Raji (cell line): Measurements from ENCODE around the gene OR2T10.
"Not testable (repeated sequence)": the region's sequence is repeated elsewhere in the genome, so short reads cannot be mapped to it uniquely, and the experiment has no call there.

Experiments
- POLR2A ChIP-seq: IDR thresholded peaks from 2 replicates; pipeline ENCODE4 v1.6.1; 2011; ENCODE audit warnings: low read depth, low read length, control low read depth; ENCODE audit not compliant: insufficient read depth

The OR2T10 gene, protein sequence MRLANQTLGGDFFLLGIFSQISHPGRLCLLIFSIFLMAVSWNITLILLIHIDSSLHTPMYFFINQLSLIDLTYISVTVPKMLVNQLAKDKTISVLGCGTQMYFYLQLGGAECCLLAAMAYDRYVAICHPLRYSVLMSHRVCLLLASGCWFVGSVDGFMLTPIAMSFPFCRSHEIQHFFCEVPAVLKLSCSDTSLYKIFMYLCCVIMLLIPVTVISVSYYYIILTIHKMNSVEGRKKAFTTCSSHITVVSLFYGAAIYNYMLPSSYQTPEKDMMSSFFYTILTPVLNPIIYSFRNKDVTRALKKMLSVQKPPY

DNA sequence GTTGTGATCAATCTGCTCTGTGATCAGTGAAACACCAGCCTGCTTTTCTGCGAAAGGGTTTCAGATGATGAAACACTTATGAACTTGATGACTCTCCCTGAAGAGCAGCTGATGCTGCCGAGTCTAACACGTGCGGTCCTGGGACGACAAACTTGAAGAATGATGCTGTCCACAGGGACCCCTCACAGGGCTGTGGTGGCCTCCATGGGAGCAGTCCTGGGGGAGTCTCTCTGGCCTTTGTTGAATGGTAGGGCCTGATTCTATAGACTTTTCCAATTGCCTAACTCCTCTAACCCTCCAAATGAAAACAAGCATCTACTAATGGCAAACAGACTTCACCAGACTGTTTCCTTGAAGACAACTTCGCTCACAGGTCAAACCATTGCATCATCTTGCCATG, at the start of gene OR2T10:
Gene OR2T10, minus strand, starts transcription at position 112 of the 400 bp plus-strand sequence. CDS start 3,932 bp downstream, outside the sequence.
- no peak for TF ChIP-seq POLR2A

DNA sequence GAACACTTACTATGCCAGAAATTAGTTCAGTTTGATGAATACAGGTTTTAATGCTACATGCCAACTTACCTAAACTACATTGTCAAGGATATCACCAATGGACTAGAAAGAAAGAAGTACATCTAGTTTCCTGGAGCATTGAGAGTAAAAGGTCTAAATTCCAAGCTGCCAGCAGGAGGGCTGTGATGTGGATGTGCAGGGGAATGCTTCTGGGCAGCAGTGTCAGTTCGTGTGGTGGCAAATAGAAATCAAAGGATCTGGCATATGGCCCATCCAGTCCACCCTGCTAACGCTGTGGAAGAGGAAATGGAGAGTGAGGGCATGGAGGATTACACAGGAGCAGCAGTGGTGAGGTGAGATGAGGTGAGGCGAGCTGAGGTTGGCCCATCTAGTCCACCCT, 47.7 kb upstream of the OR2T10 start, which contains the start of gene OR2T35:
Gene OR2T35, minus strand, starts transcription at position 101 of the 400 bp plus-strand sequence. CDS start 6,020 bp downstream, outside the sequence.
- not testable (repeated sequence) for TF ChIP-seq POLR2A

DNA sequence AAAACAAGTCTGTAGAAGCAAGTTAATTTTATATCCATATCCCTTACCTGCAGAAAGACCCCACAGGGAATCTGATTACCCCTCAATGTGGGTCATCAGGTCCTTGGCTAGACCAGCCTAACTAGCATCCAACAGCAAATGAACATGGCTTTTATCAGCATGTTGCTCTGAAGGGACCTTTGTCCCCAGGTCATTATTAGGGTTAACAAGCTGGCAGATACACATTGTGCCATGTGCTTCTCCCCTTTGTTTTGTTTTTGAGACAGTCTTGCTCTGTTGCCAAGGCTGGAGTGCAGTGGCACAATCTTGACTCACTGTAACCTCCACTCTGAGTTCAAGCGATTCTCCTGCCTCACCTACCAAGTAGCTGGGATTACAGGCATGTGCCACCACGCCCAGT, 37.5 kb upstream of the OR2T10 start, which contains the start of gene OR2T11:
Gene OR2T11, minus strand, starts transcription at position 101 of the 400 bp plus-strand sequence. CDS start 7,963 bp downstream, outside the sequence.
- not testable (repeated sequence) for TF ChIP-seq POLR2A

DNA sequence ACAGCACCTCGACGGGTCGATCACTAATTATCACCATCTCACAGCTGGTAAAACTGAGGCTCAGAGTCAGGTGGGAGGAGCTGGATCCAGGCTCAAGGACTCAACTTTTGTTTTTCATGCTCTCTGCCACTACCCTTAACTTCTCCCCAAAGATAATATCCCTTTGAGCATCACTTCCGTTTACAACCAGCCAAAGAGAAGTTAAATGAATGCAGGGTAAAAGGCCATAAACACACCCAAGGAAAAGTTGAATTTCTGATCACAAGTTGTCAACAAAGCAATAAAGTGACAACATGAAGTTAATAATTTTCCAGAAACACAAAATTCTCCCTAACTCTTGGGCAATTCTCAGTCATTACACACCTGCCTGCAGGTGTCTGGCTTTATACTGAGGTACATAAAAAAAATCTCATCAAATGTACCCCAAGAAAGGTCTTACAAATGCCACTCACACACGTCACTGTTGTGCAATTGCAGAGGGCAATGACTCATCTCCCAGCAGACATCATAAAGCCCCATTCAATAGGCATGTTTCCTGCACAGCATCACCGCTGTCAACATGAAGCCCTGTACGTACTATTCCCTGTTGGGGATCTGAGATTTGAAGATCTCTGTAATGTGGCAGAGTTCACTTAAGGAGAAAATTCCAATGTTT, 34.0 kb upstream of the OR2T10 start:
- TF ChIP-seq POLR2A, result no peak

DNA sequence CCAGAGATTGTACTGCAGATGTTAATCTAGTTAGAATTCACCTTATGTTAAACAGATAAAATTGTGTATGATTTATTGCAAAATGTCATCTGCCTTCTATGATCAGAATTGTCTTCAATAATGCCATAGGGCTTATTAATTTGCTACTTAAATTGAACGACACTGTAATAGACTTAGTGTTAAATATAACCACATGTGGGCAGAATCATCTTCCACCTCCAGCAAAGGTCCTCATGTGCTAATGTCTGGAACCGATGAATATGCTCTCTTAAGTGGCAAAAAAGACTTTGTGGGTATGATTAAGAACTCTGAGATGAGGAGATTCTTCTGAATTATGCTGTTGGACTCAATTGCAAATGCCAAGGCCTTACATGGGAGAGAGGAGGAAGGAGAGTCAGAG, 33.1 kb upstream of the OR2T10 start:
- no peak for TF ChIP-seq POLR2A

DNA sequence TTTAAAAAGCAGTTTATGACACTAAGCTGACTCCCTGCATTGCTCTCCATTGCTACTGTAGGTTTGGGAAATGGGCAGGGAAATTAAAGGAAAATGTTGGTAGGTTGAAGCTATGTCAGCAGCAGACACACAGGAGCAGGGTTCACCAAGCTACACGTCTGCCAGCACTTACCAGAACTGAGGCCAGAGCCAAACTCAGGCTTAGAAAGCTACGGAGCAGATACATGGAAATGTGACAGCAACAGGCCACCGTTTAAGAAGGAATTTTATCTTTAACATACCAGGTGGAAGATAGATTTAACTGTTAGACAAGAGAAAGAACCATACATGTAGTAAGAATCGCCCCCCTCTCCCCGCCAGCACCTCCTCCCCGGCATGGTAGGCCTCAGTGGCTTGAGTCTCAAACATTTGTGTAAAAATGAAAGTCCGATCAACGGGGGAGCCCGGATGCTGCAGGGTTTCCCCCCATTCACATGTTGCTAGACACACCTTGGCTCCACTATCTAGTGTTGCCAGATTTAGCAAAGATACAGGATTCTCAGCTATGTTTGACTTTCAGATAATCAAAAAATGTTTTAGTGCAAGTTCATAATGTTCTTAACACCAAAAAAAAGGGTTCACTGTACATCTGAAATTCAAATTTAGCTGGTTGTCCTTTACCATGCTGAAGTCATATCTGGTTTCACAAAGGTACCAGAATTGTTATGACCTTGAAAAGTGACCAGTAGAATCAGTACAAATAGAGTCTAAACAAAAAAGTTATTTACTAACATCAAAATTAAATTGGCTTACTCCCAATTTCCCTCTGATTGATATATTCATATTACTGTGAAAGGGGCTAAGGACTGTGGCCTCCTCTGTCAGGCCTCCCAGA, 30.7 kb upstream of the OR2T10 start:
- TF ChIP-seq POLR2A, result no peak

DNA sequence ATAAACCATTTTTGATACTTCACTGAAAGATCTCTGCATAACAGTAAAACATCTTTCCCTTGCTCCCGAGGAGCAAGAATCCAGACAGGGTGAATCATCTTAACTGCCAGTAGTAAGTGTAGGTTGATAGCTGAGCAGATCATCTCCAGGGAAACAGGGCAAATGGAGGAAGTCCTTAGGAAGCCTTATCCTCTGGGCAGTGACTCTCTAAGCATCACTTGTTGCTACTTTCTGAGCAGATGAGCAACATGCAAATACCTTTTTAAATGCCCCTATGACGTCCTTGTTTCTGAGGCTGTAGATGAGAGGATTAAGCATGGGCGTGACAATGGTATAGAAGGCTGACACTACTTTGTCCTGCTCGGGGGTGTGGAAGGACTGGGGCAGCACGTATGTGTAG, 28.5 kb upstream of the OR2T10 start:
- no peak for TF ChIP-seq POLR2A

DNA sequence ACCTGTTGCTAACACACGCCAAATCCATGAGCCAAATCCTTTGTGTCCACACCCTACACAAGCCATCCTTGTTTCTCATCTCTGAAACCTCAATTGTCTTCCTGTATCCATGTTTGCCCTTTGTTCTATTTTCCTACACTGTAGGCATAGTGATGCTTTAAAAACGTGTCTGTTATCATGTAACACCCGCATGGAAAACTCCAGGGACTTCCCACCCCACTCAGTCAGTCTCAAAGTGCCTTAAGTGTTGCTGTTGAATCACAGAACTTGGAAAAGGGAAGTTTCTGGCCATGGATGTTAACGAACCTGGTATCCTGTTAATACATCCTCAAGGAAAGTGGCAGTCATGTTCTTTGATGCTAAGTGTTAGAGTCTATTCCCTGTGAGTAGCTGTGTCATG, 27.7 kb upstream of the OR2T10 start:
- no peak for TF ChIP-seq POLR2A

DNA sequence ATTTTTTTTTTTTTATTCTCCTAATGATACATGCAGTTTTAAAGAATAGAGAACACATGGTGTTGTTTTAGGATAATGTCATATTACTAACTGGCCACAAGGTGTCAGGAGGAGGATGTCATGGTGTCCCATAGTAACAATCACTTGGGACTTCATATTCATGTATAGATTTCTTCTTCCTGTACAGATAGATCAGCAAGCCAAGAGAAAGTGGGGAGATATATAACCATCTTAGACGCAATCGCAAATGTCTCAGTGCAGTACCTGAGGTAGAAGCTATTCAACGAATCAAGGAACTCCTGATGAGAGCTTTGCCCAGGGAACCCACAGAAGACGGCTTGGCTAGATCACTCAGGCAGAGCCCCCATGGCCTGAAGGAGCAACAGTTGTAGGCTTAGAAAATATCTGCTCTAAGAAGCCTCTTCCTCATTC, 25.1 kb upstream of the OR2T10 start:
- no peak for TF ChIP-seq POLR2A

DNA sequence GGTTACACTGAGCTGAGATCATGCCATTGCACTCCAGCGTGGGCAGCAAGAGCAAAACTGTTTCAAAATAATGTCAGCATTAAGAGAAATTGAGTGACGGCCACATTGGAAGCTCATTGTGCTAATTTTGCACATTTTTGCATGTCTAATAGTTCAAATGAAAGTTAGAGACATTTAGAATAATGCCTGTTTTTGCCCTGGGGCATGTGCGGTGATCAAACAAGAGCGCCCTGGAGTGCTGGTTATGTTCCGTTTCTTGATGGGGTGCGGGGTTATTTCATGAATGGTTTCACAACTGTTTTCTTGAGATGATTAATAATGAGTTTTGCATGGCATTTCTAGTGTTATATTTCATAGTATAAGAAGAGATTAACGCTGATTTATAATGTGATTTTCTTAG, 24.3 kb upstream of the OR2T10 start:
- no peak for TF ChIP-seq POLR2A

DNA sequence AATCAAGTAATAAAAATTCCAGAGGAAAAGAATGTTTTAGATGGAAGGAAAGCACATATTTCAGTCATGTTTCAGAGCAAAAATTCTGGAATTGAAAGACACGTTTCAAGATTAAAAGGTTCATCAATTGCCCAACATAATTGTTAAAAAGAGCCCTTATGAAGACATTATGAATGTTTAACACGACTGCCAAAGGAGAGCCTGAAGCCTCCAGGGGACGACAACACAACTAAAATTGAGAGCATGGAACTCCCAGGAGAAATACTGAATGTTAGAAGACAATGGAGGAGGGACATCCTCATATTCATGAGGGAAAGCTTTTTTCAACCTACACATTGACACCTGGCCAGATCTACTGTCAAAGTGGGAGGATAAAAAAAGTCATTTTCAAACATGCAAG, 21.4 kb upstream of the OR2T10 start:
- TF ChIP-seq POLR2A, result no peak

DNA sequence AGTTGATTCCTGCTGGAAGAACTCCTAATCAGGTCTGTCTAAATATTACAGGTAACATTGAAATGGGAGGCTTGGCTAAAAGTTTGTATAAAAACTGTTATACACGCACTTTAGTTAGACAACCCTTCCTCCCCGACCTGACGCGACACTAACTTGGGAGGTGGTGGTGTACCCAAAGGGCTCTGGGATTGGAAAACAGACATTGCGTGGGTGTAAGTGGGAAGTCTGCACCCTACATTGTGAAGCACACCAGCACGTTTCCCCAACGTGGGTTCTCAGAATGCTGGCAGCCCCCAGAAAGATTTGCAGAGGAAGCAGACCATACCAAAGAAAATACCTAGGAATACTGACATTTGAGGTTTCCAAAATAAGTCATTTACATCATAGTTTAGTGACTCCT, 20.6 kb upstream of the OR2T10 start:
- TF ChIP-seq POLR2A, result no peak

DNA sequence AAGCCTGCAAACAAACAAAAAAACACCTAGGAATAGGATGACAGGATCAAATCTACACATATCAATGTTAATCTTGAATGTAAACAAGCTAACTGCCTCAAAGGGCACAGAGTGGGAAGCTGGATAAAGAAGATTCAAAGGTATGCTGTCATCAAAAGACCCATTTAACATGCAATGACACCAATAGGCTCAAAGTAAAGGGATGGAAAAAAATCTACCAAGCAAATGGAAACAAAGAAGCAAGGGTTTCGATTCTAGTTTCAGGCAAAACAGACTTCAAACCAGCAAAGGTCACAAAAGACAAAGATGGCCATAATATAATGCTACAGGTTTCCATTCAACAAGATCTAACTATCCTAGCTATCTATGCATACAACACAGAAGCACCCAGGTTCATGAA, 16.2 kb upstream of the OR2T10 start:
- no peak for TF ChIP-seq POLR2A

DNA sequence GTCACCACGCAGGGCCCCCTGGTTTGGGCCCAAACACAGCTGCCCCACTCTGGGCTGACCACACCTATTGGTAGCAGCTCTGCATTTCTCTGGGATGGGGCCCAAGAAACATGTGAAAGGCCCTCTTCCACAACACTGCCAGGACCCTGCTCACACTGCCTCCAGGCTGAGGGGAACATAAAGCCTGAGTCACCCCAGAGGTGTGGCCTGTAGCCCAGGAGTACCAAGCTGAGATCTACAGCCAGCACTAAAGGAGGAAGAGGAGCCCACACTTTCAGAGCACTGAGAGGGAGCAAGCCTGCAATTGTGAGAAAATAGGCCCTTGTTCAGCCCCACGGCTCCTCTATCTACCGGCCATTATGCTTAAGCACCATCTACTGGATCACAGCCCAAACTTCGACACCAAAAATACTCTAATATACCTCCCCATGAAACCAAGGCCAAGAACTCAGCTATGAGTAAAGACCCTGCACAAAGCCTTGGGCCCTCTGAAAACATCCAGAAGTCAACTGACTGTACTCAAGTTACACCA, 14.4 kb upstream of the OR2T10 start:
- TF ChIP-seq POLR2A, result no peak

DNA sequence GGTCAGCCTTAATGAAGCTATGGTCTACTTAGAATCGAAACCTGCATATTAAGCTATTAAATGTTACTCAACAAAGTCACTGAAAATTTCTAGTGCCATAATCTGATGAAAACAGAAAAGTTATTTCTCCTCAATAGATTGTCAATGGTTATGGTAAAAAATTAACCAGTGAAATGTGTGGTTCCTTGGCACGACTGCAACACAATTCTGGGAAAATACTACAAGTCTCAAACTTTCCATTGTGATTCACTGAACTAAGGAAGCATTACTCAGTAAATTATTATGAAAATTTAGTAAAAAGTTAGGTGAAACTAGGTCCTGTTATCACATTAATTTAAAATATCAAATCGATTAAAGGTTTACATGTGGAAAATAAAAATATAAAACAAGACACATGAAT, 12.8 kb upstream of the OR2T10 start:
- TF ChIP-seq POLR2A, result no peak
